SJCRH30 (cell line): Measurements from ENCODE around the gene BMP2K. TPM values are rescaled to one million over a fixed set of nuclear protein-coding genes. Genes with fewer than 3 reads are reported as not detected.

Experiments
- DNase-seq, 2 experiments: peaks; one replicate each; pipeline ENCODE4 v3.0.0-alpha.2; 2015 to 2020
- H3K27ac ChIP-seq: fragments of 250-450 bp; sonication (Bioruptor Pico); 2 replicates; pipeline ENCODE4 v1.5.1; 2020; ENCODE audit warnings: mild to moderate bottlenecking, moderate library complexity
- H3K27me3 ChIP-seq: fragments of 250-450 bp; sonication (Bioruptor Pico); 2 replicates; pipeline ENCODE4 v1.5.1; 2020; ENCODE audit warnings: mild to moderate bottlenecking, moderate library complexity
- H3K36me3 ChIP-seq: fragments of 250-450 bp; sonication (Bioruptor Pico); 2 replicates; pipeline ENCODE4 v1.5.1; 2020; ENCODE audit warnings: mild to moderate bottlenecking, moderate library complexity
- H3K4me1 ChIP-seq: fragments of 250-450 bp; sonication (Bioruptor Pico); 2 replicates; pipeline ENCODE4 v1.5.1; 2020; ENCODE audit warnings: mild to moderate bottlenecking, moderate library complexity
- H3K4me3 ChIP-seq: fragments of 250-450 bp; sonication (Bioruptor Pico); 2 replicates; pipeline ENCODE4 v1.5.1; 2020; ENCODE audit warnings: mild to moderate bottlenecking, moderate library complexity
- H3K9me3 ChIP-seq: fragments of 250-450 bp; sonication (Bioruptor Pico); replicated peaks from 2 replicates; pipeline ENCODE4 v1.5.1; 2020; ENCODE audit warnings: mild to moderate bottlenecking, moderate library complexity
- total RNA-seq: library from RNA; depleted of rRNA; stranded (reverse); fragments of >200 nt; shearing (Covaris generic); gene quantifications from 2 replicates; pipeline ENCODE4 v1.2.3, GENCODE V29; 2014; rRNA removed

BMP2K gene
- total RNA-seq, 1 experiment from 2014 or later: 56.1 TPM

DNA sequence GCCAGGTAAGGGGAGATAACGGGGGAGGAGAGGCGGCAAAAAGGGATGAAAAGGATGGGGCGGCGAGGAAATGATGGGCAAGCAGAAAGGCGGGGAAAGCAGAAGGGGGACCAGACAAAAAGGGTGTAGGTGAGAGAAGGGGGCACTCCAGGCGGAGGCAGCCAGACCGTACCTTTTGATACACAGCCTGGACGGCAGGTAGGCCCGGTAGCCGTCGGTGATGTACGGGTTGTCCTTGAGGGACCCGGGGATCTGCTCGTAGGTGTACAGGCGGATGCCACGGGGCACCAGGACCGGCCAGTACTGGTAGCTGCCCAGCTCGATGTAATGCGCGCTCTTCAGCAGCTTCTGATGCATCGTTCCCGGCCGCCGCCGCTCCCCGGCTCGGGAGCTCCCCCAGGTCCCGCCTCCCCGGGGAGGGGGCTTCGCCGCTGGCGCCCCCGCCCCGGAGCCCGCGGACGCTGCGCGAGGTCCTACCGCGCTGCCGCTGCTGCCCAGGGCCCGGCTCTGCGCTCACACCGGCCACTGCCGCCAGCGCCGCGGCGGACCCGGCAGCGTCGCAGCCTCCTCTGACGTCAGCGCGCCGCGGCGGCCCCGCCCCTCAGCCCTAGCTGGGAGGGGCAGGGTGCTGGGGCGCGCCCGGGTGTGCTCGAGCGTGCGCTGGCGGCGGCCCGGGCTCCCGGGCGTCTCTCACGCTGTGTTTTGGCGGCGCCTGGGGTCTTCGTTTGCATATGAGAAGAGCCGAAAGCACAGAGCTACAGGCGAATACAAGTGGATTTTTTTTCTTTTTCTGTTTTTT, 162.9 kb downstream of the BMP2K start, which contains the start of gene PAQR3:
TSS of gene PAQR3 (minus strand) at position 571 of the 799 bp plus-strand sequence. CDS start at position 357, 214 bp downstream.
- peaks cover 5% of the 10 kb centered on the region; the same call in 1 of the 2 replicates for H3K36me3 ChIP-seq
- H3K4me3 ChIP-seq: peak within 1 kb of the TSS; percentile 88
- H3K27ac ChIP-seq: peak within 1 kb of the TSS; percentile 30; the same call in 1 of the 2 replicates
- H3K4me1 ChIP-seq: peaks cover 8% of the 10 kb centered on the region
- DNase-seq: peak; percentile 90 to 93
- H3K27me3 ChIP-seq: no peaks in the 10 kb centered on the region
- no peaks in the 10 kb centered on the region for H3K9me3 ChIP-seq

DNA sequence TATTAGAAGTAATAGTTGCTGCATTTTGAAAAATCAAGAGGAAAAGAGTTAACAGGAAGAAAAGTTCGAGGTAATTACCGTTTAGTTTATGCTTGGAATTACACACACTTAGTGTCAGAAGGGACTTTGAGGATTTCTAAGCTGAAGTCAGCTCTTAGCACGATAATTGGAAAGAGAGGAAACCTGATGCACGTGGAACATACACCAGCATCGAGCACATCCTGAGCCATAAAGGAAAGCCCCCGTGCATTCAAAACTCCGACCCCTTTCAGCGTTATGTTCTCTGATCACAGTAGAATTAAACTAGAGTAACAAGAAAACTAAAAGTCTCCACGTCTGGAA, 163.5 kb downstream of the BMP2K start:
- Histone ChIP-seq H3K4me3 (peak overlapping the region; percentile 88), H3K27ac (peak overlapping the region; percentile 24; the same call in 1 of the 2 replicates), H3K36me3 (0 out of 2 replicates have a peak, but pooled peaks cover 2% of the 10 kb centered on the region), H3K4me1 (peaks cover 8% of the 10 kb centered on the region), H3K27me3 (no peaks in the 10 kb centered on the region), H3K9me3 (no peaks in the 10 kb centered on the region)
- no peak for DNase-seq

GRCh38 chr4:78940752-78941151, 164.6 kb downstream of the BMP2K start:
- DNase-seq: no peak
- Histone ChIP-seq H3K36me3 (no peaks in the 10 kb centered on the region), H3K4me3 (no peak overlapping the region), H3K4me1 (peaks cover 8% of the 10 kb centered on the region), H3K9me3 (no peaks in the 10 kb centered on the region), H3K27ac (no peak overlapping the region), H3K27me3 (no peaks in the 10 kb centered on the region)

- Histone ChIP-seq H3K4me1 (no peaks in the 10 kb centered on the region), H3K4me3 (no peak overlapping the region), H3K36me3 (no peaks in the 10 kb centered on the region), H3K27ac (no peak overlapping the region), H3K9me3 (no peaks in the 10 kb centered on the region), H3K27me3 (no peaks in the 10 kb centered on the region)
- no peak for DNase-seq
Measured at GRCh38 chr4:78944381-78944780, 168.2 kb downstream of the BMP2K start.

DNA sequence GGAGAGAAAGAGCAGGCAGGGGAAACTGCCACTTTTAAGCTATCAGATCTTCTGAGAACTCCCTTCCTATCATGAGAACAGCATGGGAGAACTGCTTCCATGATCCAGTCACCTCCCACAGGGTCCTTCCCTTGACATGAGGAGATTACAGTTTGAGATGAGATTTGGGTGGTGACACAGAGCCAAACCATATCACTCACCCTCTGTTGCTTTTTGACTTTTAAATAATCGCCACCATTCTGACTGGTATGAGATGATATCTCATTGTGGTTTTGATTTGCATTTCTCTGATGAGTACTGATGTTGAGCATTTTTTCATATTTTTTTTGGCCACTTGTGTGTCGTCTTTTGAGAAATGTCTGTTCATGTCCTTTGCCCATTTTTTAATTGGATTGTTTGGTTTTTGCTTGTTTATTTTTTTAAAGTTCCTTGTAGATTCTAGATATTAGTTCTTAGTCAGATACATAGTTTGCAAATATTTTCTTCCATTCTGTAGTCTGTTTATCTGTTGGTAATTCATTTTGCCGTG, 169.6 kb downstream of the BMP2K start:
- H3K4me1 ChIP-seq: no peaks in the 10 kb centered on the region
- H3K27ac ChIP-seq: no peak overlapping the region
- no peaks in the 10 kb centered on the region for H3K27me3 ChIP-seq
- no peak overlapping the region for H3K4me3 ChIP-seq
- no peaks in the 10 kb centered on the region for H3K36me3 ChIP-seq
- DNase-seq: no peak
- H3K9me3 ChIP-seq: no peaks in the 10 kb centered on the region

GRCh38 chr4:78949735-78950134, 173.6 kb downstream of the BMP2K start:
- Histone ChIP-seq H3K27me3 (no peaks in the 10 kb centered on the region), H3K36me3 (no peaks in the 10 kb centered on the region), H3K27ac (no peak overlapping the region), H3K9me3 (no peaks in the 10 kb centered on the region), H3K4me1 (peaks cover 6% of the 10 kb centered on the region), H3K4me3 (no peak overlapping the region)
- no peak for DNase-seq

- H3K4me3 ChIP-seq: no peak overlapping the region
- H3K4me1 ChIP-seq: peaks cover 6% of the 10 kb centered on the region
- no peak overlapping the region for H3K27ac ChIP-seq
- no peaks in the 10 kb centered on the region for H3K9me3 ChIP-seq
- no peaks in the 10 kb centered on the region for H3K36me3 ChIP-seq
- peak; percentile 32 to 82 for DNase-seq
- H3K27me3 ChIP-seq: no peaks in the 10 kb centered on the region
Measured at GRCh38 chr4:78951862-78952472, 175.8 kb downstream of the BMP2K start.

GRCh38 chr4:78953231-78953630, 177.1 kb downstream of the BMP2K start:
- Histone ChIP-seq H3K27me3 (no peaks in the 10 kb centered on the region), H3K9me3 (no peaks in the 10 kb centered on the region), H3K4me3 (no peak overlapping the region), H3K36me3 (no peaks in the 10 kb centered on the region), H3K27ac (no peak overlapping the region), H3K4me1 (peaks cover 6% of the 10 kb centered on the region)
- no peak for DNase-seq

- peak; percentile 61 to 89 for DNase-seq
- H3K27ac ChIP-seq: no peak overlapping the region
- no peak overlapping the region for H3K4me3 ChIP-seq
- no peaks in the 10 kb centered on the region for H3K36me3 ChIP-seq
- H3K9me3 ChIP-seq: no peaks in the 10 kb centered on the region
- H3K4me1 ChIP-seq: peaks cover 6% of the 10 kb centered on the region
- H3K27me3 ChIP-seq: no peaks in the 10 kb centered on the region
Measured at GRCh38 chr4:78953769-78954666, 177.9 kb downstream of the BMP2K start.

GRCh38 chr4:78956975-78957374, 180.8 kb downstream of the BMP2K start:
- H3K27ac ChIP-seq: no peak overlapping the region
- no peaks in the 10 kb centered on the region for H3K36me3 ChIP-seq
- no peaks in the 10 kb centered on the region for H3K9me3 ChIP-seq
- H3K4me1 ChIP-seq: peaks cover 6% of the 10 kb centered on the region
- no peaks in the 10 kb centered on the region for H3K27me3 ChIP-seq
- DNase-seq: no peak
- no peak overlapping the region for H3K4me3 ChIP-seq

GRCh38 chr4:78960926-78961325, 184.8 kb downstream of the BMP2K start:
- no peaks in the 10 kb centered on the region for H3K9me3 ChIP-seq
- DNase-seq: no peak
- H3K27me3 ChIP-seq: no peaks in the 10 kb centered on the region
- no peak overlapping the region for H3K4me3 ChIP-seq
- no peak overlapping the region for H3K27ac ChIP-seq
- no peaks in the 10 kb centered on the region; the same call in 1 of the 2 replicates for H3K4me1 ChIP-seq
- H3K36me3 ChIP-seq: no peaks in the 10 kb centered on the region

Other genes with a start within 250 kb of the BMP2K start
- 3.4 and 4.5 TPM in 2 replicates for gene ANXA3, start 224.6 kb upstream of the BMP2K start, total RNA-seq
- gene PAQR3, start 163.1 kb downstream of the BMP2K start, total RNA-seq: 69.2 and 75.6 TPM in 2 replicates